GM10266 (cell line): ENCODE measurements around the gene TMEM170B.
"Not testable (repeated sequence)": the region's sequence is repeated elsewhere in the genome, so short reads cannot be mapped to it uniquely, and the experiment has no call there.

ENCODE experiments used
- DNase-seq: peaks from one replicate; pipeline ENCODE4 v3.0.0; 2012; ENCODE audit errors: extremely low spot score
- CTCF ChIP-seq: IDR thresholded peaks from 2 replicates; pipeline ENCODE4 v1.5.1; 2012; ENCODE audit warnings: mild to moderate bottlenecking, low read depth; ENCODE audit not compliant: control insufficient read depth, insufficient read depth; ENCODE audit errors: missing control alignments

The TMEM170B gene

GRCh38 chr6:11534561-11534960 is 3.0 kb upstream of the TMEM170B start:
- DNase-seq: no peak
- TF ChIP-seq CTCF: no peak

- TF ChIP-seq CTCF: no peak
- DNase-seq: no peak
Observed at GRCh38 chr6:11535801-11536230, 1.7 kb upstream of the TMEM170B start.

- TF ChIP-seq CTCF: no peak
Observed at GRCh38 chr6:11536795-11537194, 754 bp upstream of the TMEM170B start.

GRCh38 chr6:11538052-11538818 is 686 bp downstream of the TMEM170B start:
- DNase-seq: peak; percentile 61
- TF ChIP-seq CTCF: no peak

More at GRCh38 chr6:11536795-11537194, 754 bp upstream of the TMEM170B start:
- no peak for DNase-seq

GRCh38 chr6:11538819-11539468 is 1.4 kb downstream of the TMEM170B start:
- no peak for DNase-seq
- TF ChIP-seq CTCF: no peak

- DNase-seq: no peak
- no peak for TF ChIP-seq CTCF
Observed at GRCh38 chr6:11542863-11543262, 5.3 kb downstream of the TMEM170B start.

GRCh38 chr6:11543919-11544518 is 6.5 kb downstream of the TMEM170B start:
- no peak for DNase-seq
- no peak for TF ChIP-seq CTCF

- DNase-seq: not testable (repeated sequence)
Observed at GRCh38 chr6:11547846-11548245, 10.3 kb downstream of the TMEM170B start.

- DNase-seq: not testable (repeated sequence)
Observed at GRCh38 chr6:11548578-11548977, 11.0 kb downstream of the TMEM170B start.
